ENCODE measurements around the gene BMAL1. TPM values are rescaled to one million over a fixed set of nuclear protein-coding genes. Genes with fewer than 3 reads are reported as not detected.
A peak's percentile ranks its signal among the peaks of the same experiment; 100 is the strongest.

BMAL1 gene
- total RNA-seq, 1 experiment from 2014 or later, result 3.3 TPM

DNA sequence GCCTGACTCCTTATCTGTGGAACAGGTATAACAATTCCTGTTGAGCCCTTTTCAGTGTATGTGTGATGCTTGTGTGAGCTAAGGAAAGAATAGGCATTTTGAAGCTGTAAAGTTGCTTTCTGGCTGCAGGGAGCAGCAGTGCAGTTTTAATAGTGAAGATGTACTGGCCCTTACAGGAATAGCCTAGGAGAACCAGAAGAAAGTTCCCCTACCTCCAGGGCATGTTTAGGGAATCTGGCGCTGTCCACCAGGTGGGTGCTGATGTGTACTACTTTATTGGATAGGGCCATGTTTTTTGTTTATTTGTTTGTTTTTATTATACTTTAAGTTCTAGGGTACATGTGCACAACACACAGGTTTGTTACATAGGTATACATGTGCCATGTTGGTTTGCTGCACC, 11.5 kb downstream of the BMAL1 start:
- no peaks in the 10 kb centered on the region for H3K79me2 ChIP-seq (ENCODE audit: insufficient read depth, low read length)
- H3K36me3 Mint-ChIP-seq (ENCODE audit: insufficient read depth in 1 of 3, low read depth in 3 of 3), result no peaks in the 10 kb centered on the region
- H2BK12ac ChIP-seq (ENCODE audit: insufficient read length, low read depth, low read length), result no peak overlapping the region
- H2AFZ ChIP-seq (ENCODE audit: low read length), result no peak overlapping the region
- no peak overlapping the region for H3K18ac ChIP-seq (ENCODE audit: insufficient read length, low read depth, low read length)
- no peak overlapping the region for H3K23ac ChIP-seq (ENCODE audit: insufficient read length, low read depth, low read length)
- H2BK5ac ChIP-seq (ENCODE audit: insufficient read length, low read length), result no peak overlapping the region
- no peak overlapping the region for H3T11ph ChIP-seq (ENCODE audit: low read length)
- H3K9ac ChIP-seq (ENCODE audit: extremely low read depth, insufficient read length, low read length), result no peak overlapping the region
- no peak overlapping the region for H2AK5ac ChIP-seq (ENCODE audit: insufficient read length, low read length)
- H3K56ac ChIP-seq (ENCODE audit: insufficient read length, low read depth, low read length), result no peak overlapping the region
- H4K8ac ChIP-seq (replicated peaks; ENCODE audit: insufficient read length, low read depth, low read length), result no peak overlapping the region
- H3K27ac Mint-ChIP-seq, result no peak overlapping the region
- H3K27ac ChIP-seq (ENCODE audit: insufficient read length, low read depth, low read length), result no peak overlapping the region
- H3K27me3 ChIP-seq (ENCODE audit: insufficient read depth, low read length), result no peaks in the 10 kb centered on the region
- H3K9me3 ChIP-seq (ENCODE audit: control insufficient read depth, low read depth, low read length), result no peaks in the 10 kb centered on the region
- no peaks in the 10 kb centered on the region; the same call in 1 of the 2 replicates for H3K4me1 ChIP-seq (ENCODE audit: insufficient read depth, low read length)
- H3K4me1 Mint-ChIP-seq, result peaks cover 12% of the 10 kb centered on the region in 2 experiments
- H3K4ac ChIP-seq (ENCODE audit: low read depth, low read length), result no peak overlapping the region
- H3K14ac ChIP-seq (ENCODE audit: insufficient read depth, low read length), result no peak overlapping the region
- no peaks in the 10 kb centered on the region for H3K9me3 Mint-ChIP-seq
- H3K23me2 ChIP-seq (ENCODE audit: insufficient read length, low read depth, low read length, poor library complexity, severe bottlenecking), result no peaks in the 10 kb centered on the region
- no peak overlapping the region for H2BK120ac ChIP-seq (ENCODE audit: low read depth, low read length, poor library complexity, severe bottlenecking)
- H3K4me3 Mint-ChIP-seq, result no peak overlapping the region
- no CpG with 5 or more reads among the region's 1 CpG for WGBS (ENCODE audit: extremely low coverage, insufficient read length, low lambda C conversion rate)
- H3K27me3 Mint-ChIP-seq (ENCODE audit: low read depth), result no peaks in the 10 kb centered on the region; the same call in 1 of the 2 replicates
- no peak for DNase-seq
- no peak overlapping the region for H3K4me2 ChIP-seq (ENCODE audit: insufficient read depth, insufficient read length, low read length)
- no peaks in the 10 kb centered on the region for H3K79me1 ChIP-seq (ENCODE audit: insufficient read depth, low read depth, low read length, poor library complexity, severe bottlenecking)
- no peak overlapping the region for H2BK15ac ChIP-seq (ENCODE audit: low read depth, low read length)
- H4K91ac ChIP-seq (ENCODE audit: insufficient read length, low read depth, low read length), result no peak overlapping the region
- no peaks in the 10 kb centered on the region for H4K20me1 ChIP-seq (ENCODE audit: control insufficient read depth, insufficient read depth, insufficient read length)
- H4K5ac ChIP-seq (ENCODE audit: insufficient read length, low read depth, low read length), result no peak overlapping the region
- H2BK20ac ChIP-seq (ENCODE audit: low read depth, low read length, poor library complexity, severe bottlenecking), result no peak overlapping the region
- TF ChIP-seq, protein P1, sequence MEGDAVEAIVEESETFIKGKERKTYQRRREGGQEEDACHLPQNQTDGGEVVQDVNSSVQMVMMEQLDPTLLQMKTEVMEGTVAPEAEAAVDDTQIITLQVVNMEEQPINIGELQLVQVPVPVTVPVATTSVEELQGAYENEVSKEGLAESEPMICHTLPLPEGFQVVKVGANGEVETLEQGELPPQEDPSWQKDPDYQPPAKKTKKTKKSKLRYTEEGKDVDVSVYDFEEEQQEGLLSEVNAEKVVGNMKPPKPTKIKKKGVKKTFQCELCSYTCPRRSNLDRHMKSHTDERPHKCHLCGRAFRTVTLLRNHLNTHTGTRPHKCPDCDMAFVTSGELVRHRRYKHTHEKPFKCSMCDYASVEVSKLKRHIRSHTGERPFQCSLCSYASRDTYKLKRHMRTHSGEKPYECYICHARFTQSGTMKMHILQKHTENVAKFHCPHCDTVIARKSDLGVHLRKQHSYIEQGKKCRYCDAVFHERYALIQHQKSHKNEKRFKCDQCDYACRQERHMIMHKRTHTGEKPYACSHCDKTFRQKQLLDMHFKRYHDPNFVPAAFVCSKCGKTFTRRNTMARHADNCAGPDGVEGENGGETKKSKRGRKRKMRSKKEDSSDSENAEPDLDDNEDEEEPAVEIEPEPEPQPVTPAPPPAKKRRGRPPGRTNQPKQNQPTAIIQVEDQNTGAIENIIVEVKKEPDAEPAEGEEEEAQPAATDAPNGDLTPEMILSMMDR (conservative IDR thresholded peaks at IDR 0.05), result peak; percentile 32; the same call in 2 of the 3 replicates
